Hematopoietic multipotent progenitor cell treated with erythropoietin and hydrocortisone succinate and interleukin-3 and kit ligand, for 4 days (in vitro differentiated cells): ENCODE measurements around the gene STUB1.

Experiments used
- DNase-seq: peaks from one replicate; pipeline ENCODE4 v3.0.0-alpha.2; 2015

The STUB1 gene

DNA sequence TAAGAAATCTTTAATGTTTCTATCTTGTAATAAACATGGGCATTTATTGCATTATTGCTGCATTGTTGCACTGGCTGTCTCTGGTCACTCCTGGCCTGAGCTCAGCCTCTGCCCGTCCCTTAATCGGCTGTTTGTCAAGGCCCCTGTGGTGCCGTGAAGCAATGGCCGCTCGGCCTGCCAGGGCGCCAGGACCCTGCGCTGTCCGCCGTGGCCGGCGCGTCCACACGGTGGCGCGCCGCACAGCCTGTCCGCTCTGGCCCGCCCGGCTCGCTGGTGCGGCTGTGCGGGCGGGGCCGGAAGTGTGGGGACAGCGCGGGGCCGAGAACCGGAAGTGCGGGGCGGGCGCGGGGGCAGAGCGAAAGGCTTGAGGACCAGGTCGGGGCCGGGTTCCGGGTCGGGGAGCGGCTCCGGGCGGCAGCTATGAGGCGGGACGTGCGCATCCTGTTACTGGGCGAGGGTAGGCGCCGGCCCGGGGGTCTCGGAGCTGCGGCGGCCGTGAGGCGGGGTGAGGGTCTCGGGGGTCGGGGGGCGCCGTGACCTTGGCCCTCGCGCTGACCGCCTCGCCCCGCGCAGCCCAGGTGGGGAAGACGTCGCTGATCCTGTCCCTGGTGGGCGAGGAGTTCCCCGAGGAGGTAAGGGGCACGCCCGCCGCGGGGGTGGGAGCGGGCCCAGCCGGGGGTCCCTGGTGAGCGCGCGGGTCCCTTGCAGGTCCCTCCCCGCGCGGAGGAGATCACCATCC lies 12.3 kb upstream of the STUB1 start, which contains the start of gene RHOT2:
TSS of gene RHOT2 (plus strand) at position 353 of the 739 bp plus-strand sequence. CDS start at position 421, 68 bp downstream.
- peak; percentile 98 for DNase-seq

DNA sequence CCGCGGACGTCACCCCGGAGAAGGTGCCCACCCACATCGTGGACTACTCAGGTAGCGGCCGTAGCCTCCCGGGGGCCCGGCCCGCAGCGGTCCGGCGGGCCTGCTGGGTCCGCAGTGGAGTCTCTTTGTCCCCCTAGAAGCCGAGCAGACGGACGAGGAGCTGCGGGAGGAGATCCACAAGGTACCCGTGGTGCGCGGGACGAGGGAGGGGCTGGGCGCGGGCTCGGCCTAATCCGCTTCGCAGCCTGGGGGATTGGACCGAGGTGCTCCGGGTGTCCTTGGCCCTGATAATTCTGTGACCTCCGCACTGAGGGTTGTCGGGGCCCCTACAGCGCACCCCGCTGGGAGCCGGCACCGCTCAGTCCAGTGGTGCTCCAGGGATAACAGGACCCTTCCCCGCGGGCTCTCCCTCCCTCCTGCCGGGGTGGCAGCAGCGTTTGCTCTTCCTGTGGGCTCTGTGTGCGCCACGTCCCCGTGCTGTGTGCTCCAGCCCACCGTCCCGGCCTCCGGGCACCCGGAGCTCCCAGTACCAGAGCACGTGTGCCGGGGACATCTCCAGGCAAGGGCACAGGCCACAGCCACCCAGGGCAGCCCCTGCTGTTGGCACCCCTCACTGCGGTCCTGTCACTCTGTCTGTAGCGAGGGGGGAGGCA lies 11.6 kb upstream of the STUB1 start:
- DNase-seq, result peak; percentile 36

- DNase-seq, result no peak
Observed at GRCh38 chr16:669666-670065, 10.5 kb upstream of the STUB1 start.

DNA sequence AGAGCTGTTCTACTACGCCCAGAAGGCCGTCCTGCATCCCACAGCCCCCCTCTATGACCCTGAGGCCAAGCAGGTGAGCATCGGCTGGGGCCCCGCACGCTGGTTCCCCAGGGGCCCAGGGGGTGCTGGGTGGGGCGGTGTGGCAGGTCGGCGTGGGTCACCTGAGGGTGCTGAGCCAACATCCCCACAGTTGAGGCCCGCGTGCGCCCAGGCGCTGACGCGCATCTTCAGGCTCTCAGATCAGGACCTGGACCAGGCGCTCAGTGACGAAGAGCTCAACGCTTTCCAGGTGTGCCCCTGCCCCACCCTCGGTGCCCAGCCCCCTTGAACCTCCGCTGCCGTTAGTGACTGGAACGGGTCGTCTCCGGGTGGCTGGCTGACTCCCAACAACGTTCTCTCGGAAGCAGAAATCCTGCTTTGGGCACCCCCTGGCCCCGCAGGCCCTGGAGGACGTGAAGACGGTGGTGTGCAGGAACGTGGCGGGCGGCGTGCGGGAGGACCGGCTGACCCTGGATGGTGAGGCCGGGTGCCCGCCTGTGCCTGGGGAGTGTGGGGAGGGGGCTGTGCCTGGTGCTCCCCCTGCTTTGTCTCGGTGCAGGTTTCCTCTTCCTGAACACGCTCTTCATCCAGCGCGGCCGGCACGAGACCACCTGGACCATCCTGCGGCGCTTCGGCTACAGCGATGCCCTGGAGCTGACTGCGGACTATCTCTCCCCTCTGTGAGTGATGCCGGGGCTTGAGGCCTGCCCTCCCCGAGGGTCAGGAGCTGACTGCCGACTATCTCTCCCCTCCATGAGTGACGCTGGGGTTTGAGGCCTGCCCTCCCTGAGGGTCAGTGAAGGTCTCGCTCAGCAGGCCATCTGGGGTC lies 9.5 kb upstream of the STUB1 start:
- no peak for DNase-seq

DNA sequence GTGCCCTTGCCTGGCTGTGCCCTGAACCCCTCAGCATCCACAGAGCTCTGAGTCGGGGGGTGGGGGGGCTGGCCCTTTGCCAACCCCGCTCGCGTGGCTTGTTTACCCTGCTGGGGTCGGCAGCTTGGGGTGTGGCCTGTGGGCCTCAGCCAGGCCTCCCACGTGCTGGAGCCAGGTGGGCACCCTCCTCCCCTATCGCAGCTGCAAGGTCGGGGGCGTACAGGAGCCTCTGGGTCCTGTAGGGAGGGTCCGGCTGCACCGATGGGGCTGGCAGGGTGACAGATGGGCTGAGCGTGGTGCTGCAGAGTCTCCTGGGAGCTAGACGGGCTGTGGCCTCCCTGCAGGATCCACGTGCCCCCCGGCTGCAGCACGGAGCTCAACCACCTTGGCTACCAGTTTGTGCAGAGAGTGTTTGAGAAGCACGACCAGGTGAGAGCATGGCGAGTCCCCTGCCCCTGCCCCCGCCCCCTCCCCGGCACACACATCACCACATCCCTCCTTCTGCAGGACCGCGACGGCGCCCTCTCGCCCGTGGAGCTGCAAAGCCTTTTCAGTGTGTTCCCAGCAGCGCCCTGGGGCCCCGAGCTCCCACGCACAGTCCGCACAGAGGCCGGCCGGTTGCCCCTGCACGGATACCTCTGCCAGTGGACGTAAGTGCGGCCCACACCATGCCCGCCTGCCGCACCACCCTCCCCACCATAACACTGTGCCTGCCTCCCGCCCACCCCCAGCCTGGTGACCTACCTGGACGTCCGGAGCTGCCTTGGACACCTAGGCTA lies 8.7 kb upstream of the STUB1 start:
- DNase-seq, result no peak

DNA sequence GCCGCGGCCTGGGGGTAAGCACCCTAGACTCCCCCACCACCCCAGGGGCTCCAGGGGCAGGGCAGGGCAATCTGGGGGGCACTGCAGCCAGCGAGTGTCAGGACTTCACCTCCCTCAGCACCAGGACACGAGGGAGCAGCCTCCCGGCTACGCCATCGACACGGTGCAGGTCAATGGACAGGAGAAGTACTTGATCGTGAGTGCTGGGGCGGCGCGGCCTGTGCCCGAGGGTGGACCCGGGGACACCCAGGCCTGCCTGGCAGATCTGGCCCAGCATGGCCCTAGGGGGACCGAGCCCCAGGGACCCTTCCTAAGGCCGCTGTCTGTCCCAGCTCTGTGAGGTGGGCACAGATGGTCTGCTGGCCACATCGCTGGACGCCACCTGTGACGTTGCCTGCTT lies 7.8 kb upstream of the STUB1 start:
- DNase-seq, result no peak

- no peak for DNase-seq
Observed at GRCh38 chr16:672851-673250, 7.4 kb upstream of the STUB1 start.

DNA sequence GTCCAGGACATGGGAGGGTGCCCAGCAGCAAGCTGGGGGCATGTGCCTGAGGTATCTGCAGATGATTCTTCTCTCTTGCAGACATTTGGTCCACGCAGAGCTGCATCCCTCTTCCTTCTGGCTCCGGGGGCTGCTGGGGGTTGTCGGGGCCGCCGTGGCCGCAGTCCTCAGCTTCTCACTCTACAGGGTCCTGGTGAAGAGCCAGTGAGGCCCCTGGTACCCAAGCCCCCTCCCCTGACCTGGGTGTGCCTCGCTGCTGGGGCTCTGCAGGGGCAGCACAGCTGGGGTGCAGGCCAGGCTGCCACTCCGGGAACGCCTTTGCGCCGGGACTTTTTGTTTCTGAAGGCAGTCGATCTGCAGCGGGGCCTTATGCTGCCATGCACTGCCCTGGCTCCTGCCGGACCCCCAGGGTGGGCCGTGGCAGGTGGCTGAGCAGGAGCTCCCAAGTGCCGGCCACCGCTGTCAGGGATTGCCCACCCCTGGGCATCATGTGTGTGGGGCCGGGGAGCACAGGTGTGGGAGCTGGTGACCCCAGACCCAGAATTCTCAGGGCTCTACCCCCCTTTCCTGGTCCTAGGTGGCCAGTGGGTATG lies 6.7 kb upstream of the STUB1 start:
- DNase-seq, result no peak

GRCh38 chr16:674214-674881 lies 5.9 kb upstream of the STUB1 start:
- DNase-seq, result no peak

DNA sequence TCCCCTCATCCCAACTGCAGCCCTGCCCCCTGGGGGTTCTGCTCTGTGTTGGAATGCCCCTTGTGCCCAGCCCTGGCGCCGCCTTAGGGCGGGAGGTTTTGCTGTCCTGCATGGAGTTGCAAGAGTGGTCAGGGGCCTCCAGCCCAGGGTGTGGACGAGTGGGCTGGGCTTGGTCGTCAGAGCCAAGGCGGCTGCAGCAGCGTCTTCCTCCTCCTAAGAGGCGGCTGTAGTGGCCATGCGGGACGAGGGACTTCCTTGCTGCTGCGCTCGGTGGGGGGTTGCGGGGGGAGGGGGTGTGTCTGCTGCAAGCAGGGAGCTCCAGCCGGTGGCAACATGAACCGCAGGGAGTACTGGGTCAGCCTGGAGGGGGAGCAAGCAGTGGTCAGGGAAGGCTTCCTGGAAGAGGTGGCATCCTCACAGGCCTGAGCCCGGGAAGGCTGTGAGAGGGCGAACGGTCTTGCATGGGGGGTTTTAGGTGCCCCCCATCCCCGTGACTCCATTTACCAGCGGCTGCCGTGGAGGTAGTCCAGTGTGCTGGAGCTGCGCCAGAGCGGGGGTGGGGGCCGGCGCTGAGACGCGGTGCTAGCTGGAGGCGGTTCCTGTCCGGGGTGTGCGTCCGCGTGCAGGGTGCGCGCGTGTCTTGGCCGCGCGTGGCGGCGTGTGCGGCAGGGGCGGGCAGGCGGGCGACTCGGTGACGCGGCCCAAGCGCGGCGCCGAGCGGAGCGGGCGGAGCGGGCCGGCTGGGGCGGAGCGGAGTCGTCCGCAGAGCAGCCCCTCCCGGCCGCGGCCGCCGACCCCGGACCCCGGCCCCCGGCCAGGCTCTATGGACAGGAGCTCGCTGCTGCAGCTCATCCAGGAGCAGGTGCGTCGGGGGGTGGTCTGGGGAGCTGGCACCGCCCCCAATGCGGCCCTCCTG lies 5.0 kb upstream of the STUB1 start, which contains the start of gene RHBDL1:
TSS of gene RHBDL1 (plus strand) at position 704 of the 916 bp plus-strand sequence. CDS start at position 824, 120 bp downstream.
- peak; percentile 67 for DNase-seq

GRCh38 chr16:675884-676564 lies 4.2 kb upstream of the STUB1 start:
- no peak for DNase-seq

DNA sequence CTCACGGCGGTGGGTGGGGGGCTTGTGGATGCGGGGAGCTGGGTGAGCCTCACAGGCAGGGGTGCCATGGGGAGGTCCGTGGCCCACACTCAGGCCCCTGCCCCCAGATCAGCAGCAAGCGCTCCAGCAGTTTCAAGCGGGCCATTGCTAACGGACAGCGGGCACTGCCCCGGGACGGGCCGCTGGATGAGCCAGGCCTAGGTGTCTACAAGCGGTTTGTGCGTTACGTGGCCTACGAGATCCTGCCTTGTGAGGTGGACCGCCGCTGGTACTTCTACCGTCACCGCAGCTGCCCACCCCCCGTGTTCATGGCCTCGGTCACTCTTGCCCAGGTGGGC lies 3.7 kb upstream of the STUB1 start:
- DNase-seq, result no peak

GRCh38 chr16:676913-677312 lies 3.3 kb upstream of the STUB1 start:
- no peak for DNase-seq

DNA sequence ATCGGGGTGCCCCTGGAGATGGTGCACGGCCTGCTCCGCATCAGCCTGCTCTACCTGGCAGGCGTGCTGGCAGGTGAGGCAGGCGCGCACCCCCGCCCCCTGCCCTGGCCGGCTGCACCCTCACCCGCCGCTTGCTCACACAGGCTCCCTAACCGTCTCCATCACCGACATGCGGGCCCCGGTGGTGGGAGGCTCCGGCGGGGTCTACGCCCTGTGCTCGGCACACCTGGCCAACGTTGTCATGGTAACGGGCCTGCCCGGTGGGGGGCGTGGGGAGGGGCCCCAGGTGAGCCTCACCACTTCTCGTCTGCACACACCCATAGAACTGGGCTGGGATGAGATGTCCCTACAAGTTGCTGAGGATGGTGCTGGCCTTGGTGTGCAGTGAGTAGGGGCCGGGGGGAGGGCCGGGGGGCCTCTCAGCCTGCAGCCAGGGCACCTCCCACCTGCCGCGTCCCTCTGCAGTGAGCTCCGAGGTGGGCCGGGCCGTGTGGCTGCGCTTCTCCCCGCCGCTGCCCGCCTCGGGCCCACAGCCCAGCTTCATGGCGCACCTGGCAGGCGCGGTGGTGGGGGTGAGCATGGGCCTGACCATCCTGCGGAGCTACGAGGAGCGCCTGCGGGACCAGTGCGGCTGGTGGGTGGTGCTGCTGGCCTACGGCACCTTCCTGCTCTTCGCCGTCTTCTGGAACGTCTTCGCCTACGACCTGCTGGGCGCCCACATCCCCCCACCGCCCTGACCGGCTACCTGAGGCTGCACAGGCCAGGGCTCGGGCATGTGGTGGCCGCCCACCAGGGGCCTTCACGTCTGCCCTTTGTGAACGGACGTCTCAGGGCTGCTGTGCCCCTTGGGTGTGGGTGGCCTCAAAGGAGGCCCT lies 2.7 kb upstream of the STUB1 start:
- DNase-seq, result no peak

- no peak for DNase-seq
Observed at GRCh38 chr16:678209-678857, 1.9 kb upstream of the STUB1 start.

DNA sequence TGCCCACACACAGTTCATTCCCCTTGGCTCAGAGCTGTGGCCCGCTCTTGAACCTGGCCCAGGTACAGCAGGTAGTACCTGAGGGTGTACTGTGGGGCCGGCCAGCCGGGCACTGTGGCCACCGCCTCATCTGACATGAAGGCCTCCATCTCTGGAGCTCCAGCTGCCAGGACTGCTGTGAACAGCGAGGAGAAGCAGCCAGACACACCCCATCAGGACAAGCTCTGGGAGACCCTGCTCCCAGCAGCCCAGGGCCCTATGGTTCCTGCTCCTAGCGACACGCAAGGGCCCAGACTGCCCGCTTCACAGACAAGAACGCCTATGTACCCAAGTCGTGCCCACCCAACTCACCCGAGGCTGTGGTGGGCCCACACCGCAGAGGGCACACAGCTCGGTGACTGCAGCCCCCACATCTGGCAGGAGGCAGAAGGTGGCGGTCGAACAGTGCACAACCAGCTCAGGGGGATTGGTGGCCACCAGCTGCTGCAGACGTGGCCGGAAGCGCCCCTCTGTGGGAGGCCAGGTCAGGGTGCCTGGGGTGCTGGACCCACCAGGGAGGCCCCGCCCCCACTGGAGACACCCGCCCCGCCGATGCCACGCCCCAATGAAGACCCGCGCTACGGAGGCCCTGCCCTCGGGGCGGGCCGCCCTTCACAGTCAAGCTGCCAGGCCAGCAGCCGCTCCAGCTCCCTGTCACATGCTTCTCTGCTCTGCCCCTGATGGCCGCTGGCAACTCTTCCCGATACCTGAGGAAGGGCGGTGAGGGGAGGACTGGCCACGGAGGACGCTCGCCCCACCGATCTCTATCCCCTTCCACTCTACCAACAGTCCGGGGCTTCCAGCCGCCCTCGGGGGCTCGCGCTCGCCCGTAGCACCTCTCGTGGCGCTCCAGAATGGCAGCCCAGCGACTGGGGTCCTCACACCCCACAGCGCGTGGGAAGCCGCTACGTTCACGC lies 1.1 kb upstream of the STUB1 start:
- DNase-seq, result peak; percentile 90

GRCh38 chr16:680625-680945 lies 375 bp downstream of the STUB1 start:
- DNase-seq, result no peak
